Astrocyte (in vitro differentiated cells and primary cell): Measurements from ENCODE around the gene NFIA. TPM values are rescaled to one million over a fixed set of nuclear protein-coding genes. Genes with fewer than 3 reads are reported as not detected.
"Not testable (repeated sequence)": the region's sequence is repeated elsewhere in the genome, so short reads cannot be mapped to it uniquely, and the experiment has no call there.

Source experiments
- DNase-seq: peaks from one replicate; pipeline ENCODE4 v3.0.0-alpha.2; 2010; ENCODE audit warnings: low read depth
- FAIRE-seq: peaks from 2 replicates; lab custom pipeline; 2011; peaks lifted over from hg19 to GRCh38; lab: Jason Lieb, UNC
- H2AFZ ChIP-seq: 2 replicates; pipeline ENCODE4 v1.6.0; 2012; ENCODE audit warnings: low read depth, low read length, inconsistent platforms
- H3K27ac ChIP-seq: 2 replicates; pipeline ENCODE4 v1.5.1; 2011; ENCODE audit warnings: low read depth, low read length, inconsistent platforms
- H3K27me3 ChIP-seq: 2 replicates; pipeline ENCODE4 v1.6.0; 2011; ENCODE audit warnings: low read length, inconsistent platforms; ENCODE audit not compliant: insufficient read depth
- H3K36me3 ChIP-seq: 2 replicates; pipeline ENCODE4 v1.5.1; 2011; ENCODE audit warnings: low read length, inconsistent platforms; ENCODE audit not compliant: insufficient read depth
- H3K4me1 ChIP-seq: 2 replicates; pipeline ENCODE4 v1.5.1; 2011; ENCODE audit warnings: low read length, inconsistent platforms; ENCODE audit not compliant: insufficient read depth
- H3K4me2 ChIP-seq: 2 replicates; pipeline ENCODE4 v1.6.0; 2012; ENCODE audit warnings: low read length, inconsistent platforms
- H3K4me3 ChIP-seq: 2 replicates; pipeline ENCODE4 v1.5.1; 2011; ENCODE audit warnings: low read depth, mild to moderate bottlenecking, low read length, inconsistent platforms; ENCODE audit not compliant: insufficient read depth
- H3K79me2 ChIP-seq: 2 replicates; pipeline ENCODE4 v1.6.0; 2012; ENCODE audit warnings: mild to moderate bottlenecking, low read length, inconsistent platforms; ENCODE audit not compliant: insufficient read depth
- H3K9ac ChIP-seq: 2 replicates; pipeline ENCODE4 v1.6.0; 2012; ENCODE audit warnings: mild to moderate bottlenecking, low read length, inconsistent platforms
- H3K9me3 ChIP-seq: 2 replicates; pipeline ENCODE4 v1.5.1; 2012; ENCODE audit warnings: low read depth, mild to moderate bottlenecking, low read length, inconsistent platforms; ENCODE audit not compliant: insufficient read depth
- H4K20me1 ChIP-seq: 2 replicates; pipeline ENCODE4 v1.6.0; 2012; ENCODE audit warnings: low read length, inconsistent platforms; ENCODE audit not compliant: insufficient read depth
- H3K27ac Mint-ChIP-seq: one replicate; pipeline ENCODE4 v1.8.0; 2021; ENCODE audit warnings: mild to moderate bottlenecking, mixed read lengths; ENCODE audit not compliant: unreplicated experiment
- H3K27me3 Mint-ChIP-seq: one replicate; pipeline ENCODE4 v1.8.0; 2021; ENCODE audit warnings: low read depth, mixed read lengths; ENCODE audit not compliant: unreplicated experiment
- H3K36me3 Mint-ChIP-seq: one replicate; pipeline ENCODE4 v1.8.0; 2021; ENCODE audit warnings: low read depth, mixed read lengths; ENCODE audit not compliant: unreplicated experiment
- H3K4me1 Mint-ChIP-seq: one replicate; pipeline ENCODE4 v1.8.0; 2021; ENCODE audit warnings: low read depth, mixed read lengths; ENCODE audit not compliant: unreplicated experiment
- H3K4me3 Mint-ChIP-seq: one replicate; pipeline ENCODE4 v1.8.0; 2021; ENCODE audit warnings: mild to moderate bottlenecking, moderate library complexity, mixed read lengths; ENCODE audit not compliant: unreplicated experiment
- H3K9me3 Mint-ChIP-seq: one replicate; pipeline ENCODE4 v1.8.0; 2021; ENCODE audit warnings: mild to moderate bottlenecking, mixed read lengths; ENCODE audit not compliant: unreplicated experiment
- EZH2 ChIP-seq: IDR thresholded peaks from 2 replicates; pipeline ENCODE4 v1.6.1; 2012; ENCODE audit warnings: mild to moderate bottlenecking, low read length, inconsistent platforms; ENCODE audit not compliant: insufficient read depth
- total RNA-seq: library from RNA; stranded (reverse); gene quantifications from 2 replicates; pipeline ENCODE4 v1.2.1, GENCODE V29; 2021
- TF ChIP-seq, protein P1 (sequence below): IDR thresholded peaks from 2 replicates; pipeline ENCODE4 v1.5.1; 2011; ENCODE audit warnings: low read depth, mild to moderate bottlenecking, inconsistent platforms, low read length, moderate library complexity; ENCODE audit not compliant: insufficient read depth

The NFIA gene
- total RNA-seq, 1 donor from 2014 or later, result 4.6 TPM

DNA sequence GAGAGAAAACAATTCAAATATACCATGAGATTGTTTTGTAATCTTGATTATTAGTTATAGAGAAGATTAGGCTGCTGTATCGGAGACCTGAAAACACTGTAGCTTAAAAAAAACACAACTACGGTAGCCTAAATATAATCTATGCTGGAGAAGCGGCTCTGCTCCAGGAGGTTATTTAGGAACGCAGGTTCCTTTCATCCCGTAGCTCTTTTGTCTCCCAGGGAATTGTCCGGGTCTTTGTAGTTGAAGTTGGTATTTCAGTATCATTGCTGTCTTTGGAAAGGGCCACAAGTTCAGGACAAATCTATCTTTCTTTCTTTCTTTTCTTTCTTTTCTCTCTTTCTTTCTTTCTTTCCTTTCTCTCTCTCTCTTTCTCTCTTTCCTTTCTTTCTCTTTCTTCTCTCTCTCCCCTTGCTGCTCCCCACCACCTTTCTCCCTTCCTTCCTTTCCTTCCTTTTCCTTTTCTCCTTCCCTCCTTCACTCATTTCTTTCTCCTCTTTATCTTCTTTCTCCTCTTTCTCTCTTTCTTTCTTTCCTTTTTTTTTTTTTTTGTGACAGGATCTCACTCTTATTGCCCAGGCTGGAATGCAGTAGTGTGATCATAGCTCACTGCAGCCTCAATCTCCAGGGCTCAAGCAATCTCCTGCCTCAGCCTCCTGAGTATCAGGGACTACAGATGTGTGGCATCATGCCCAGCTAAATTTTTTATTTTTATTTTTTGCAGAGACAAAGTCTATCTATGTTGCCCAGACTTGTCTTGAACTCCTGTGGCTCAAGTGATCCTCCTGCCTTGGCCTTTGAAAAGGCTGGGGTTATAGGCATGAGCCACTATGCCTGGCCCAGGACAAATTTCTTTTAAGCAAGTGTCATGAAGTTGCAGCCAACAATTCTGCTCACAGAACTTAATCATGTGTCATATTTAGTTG, 10.9 kb upstream of the NFIA start:
- FAIRE-seq (no peak), DNase-seq (no peak)
- H3K4me3 Mint-ChIP-seq, result no peak overlapping the region
- H3K27me3 ChIP-seq, result peaks cover 7% of the 10 kb centered on the region
- no peaks in the 10 kb centered on the region for H3K9me3 ChIP-seq
- H3K4me3 ChIP-seq, result no peak overlapping the region
- H3K27ac ChIP-seq, result no peak overlapping the region
- peaks cover under 1% of the 10 kb centered on the region for H3K4me1 ChIP-seq
- H3K9ac ChIP-seq, result no peak overlapping the region
- no peaks in the 10 kb centered on the region for H3K36me3 Mint-ChIP-seq
- H2AFZ ChIP-seq, result no peak overlapping the region
- TF ChIP-seq EZH2, result no peak
- TF ChIP-seq, protein P1, sequence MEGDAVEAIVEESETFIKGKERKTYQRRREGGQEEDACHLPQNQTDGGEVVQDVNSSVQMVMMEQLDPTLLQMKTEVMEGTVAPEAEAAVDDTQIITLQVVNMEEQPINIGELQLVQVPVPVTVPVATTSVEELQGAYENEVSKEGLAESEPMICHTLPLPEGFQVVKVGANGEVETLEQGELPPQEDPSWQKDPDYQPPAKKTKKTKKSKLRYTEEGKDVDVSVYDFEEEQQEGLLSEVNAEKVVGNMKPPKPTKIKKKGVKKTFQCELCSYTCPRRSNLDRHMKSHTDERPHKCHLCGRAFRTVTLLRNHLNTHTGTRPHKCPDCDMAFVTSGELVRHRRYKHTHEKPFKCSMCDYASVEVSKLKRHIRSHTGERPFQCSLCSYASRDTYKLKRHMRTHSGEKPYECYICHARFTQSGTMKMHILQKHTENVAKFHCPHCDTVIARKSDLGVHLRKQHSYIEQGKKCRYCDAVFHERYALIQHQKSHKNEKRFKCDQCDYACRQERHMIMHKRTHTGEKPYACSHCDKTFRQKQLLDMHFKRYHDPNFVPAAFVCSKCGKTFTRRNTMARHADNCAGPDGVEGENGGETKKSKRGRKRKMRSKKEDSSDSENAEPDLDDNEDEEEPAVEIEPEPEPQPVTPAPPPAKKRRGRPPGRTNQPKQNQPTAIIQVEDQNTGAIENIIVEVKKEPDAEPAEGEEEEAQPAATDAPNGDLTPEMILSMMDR, result no peak
- no peak overlapping the region for H3K27ac Mint-ChIP-seq
- no peaks in the 10 kb centered on the region for H3K9me3 Mint-ChIP-seq
- no peaks in the 10 kb centered on the region for H4K20me1 ChIP-seq
- no peaks in the 10 kb centered on the region for H3K79me2 ChIP-seq
- no peaks in the 10 kb centered on the region for H3K36me3 ChIP-seq
- H3K4me2 ChIP-seq, result no peak overlapping the region
- H3K27me3 Mint-ChIP-seq, result peaks cover 16% of the 10 kb centered on the region
- H3K4me1 Mint-ChIP-seq, result no peaks in the 10 kb centered on the region

DNA sequence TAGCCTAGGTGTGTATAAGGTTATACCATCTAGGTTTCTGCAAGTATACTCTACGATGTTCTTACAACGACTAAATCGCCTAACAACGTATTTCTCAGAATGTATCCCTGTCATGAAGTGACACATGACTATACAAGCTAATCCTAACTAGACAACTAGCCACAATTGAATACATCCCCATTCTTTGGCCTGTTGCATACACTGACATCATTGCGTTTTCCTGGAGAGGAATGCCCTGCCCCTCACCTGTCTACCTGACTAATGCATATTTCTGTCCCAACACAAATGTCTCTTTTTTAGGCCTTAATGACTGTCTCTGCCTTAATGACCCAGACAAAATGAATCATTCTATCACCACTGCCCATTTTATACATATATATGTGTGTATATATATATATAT, 8.5 kb upstream of the NFIA start:
- no peak for DNase-seq
- FAIRE-seq, result no peak
- no peak for TF ChIP-seq EZH2
- TF ChIP-seq, protein P1, result no peak
- Mint-ChIP-seq H3K36me3 (no peaks in the 10 kb centered on the region), H3K9me3 (no peaks in the 10 kb centered on the region), H3K4me3 (no peak overlapping the region), H3K27ac (no peak overlapping the region), H3K27me3 (peaks cover 16% of the 10 kb centered on the region), H3K4me1 (peaks cover 5% of the 10 kb centered on the region)
- H3K27me3 ChIP-seq, result peaks cover 7% of the 10 kb centered on the region
- peaks cover 11% of the 10 kb centered on the region for H3K4me1 ChIP-seq
- H3K27ac ChIP-seq, result no peak overlapping the region
- H2AFZ ChIP-seq, result no peak overlapping the region
- no peak overlapping the region for H3K4me2 ChIP-seq
- H3K36me3 ChIP-seq, result no peaks in the 10 kb centered on the region
- H4K20me1 ChIP-seq, result no peaks in the 10 kb centered on the region
- H3K9me3 ChIP-seq, result no peaks in the 10 kb centered on the region
- no peak overlapping the region for H3K9ac ChIP-seq
- no peak overlapping the region for H3K4me3 ChIP-seq
- no peaks in the 10 kb centered on the region for H3K79me2 ChIP-seq

DNA sequence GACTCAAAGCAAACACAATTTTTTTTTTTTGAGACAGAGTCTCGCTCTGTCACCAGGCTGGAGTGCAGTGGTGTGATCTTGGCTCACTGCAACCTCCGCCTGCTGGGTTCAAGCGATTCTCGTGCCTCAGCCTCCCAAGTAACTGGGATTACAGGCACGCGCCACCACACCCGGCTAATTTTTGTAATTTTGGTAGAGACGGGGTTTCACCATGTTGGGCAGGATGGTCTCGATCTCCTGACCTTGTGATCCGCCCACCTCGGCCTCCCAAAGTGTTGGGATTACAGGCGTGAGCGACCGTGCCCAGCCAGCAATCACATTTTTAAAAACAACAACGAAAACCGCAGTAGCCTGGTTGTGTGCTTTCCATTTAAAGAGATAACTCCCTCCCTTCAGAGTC, 6.5 kb upstream of the NFIA start:
- H3K4me1 Mint-ChIP-seq, result peaks cover 24% of the 10 kb centered on the region
- not testable (repeated sequence) for H3K27ac Mint-ChIP-seq, H3K9ac ChIP-seq, H3K27ac ChIP-seq, H3K36me3 ChIP-seq, H3K79me2 ChIP-seq, H4K20me1 ChIP-seq, H3K9me3 Mint-ChIP-seq, H3K4me3 ChIP-seq, H3K9me3 ChIP-seq, H2AFZ ChIP-seq, H3K4me2 ChIP-seq, H3K36me3 Mint-ChIP-seq, DNase-seq, H3K27me3 ChIP-seq, FAIRE-seq, H3K4me3 Mint-ChIP-seq
- peaks cover 12% of the 10 kb centered on the region for H3K27me3 Mint-ChIP-seq
- H3K4me1 ChIP-seq, result peaks cover 26% of the 10 kb centered on the region
